CD4-positive, alpha-beta T cell treated with Interleukin-2 at 100 ng/mL for 4 hours (primary cell): ENCODE data around the gene DHRS4.
A peak's percentile ranks its signal among the peaks of the same experiment; 100 is the strongest.
"Not testable (repeated sequence)": the region's sequence is repeated elsewhere in the genome, so short reads cannot be mapped to it uniquely, and the experiment has no call there.

ENCODE experiments used
- DNase-seq: peaks from one replicate; pipeline ENCODE4 v3.0.0-alpha.2; 2020; ENCODE audit warnings: low spot score

DHRS4 gene

DNA sequence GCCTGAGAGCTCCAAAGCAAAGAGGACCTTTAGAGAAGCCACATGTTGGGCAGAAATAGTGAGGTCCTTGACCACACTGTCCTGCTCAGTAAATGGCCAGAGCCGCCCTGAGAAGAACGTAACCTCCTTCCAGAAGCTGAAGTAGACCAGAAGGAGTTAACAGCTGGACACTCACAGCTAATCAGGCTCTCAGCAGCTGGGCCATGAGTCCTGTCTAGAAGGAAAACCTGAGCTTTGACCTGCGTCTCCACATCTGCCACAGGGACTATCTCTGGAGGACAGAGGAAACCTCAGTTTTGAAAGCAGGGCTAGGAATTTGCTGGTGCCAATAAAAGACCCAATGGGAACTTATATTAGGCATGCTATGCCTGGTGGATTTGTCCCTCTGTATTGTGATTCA is 12.3 kb upstream of the DHRS4 start:
- DNase-seq = no peak

DNA sequence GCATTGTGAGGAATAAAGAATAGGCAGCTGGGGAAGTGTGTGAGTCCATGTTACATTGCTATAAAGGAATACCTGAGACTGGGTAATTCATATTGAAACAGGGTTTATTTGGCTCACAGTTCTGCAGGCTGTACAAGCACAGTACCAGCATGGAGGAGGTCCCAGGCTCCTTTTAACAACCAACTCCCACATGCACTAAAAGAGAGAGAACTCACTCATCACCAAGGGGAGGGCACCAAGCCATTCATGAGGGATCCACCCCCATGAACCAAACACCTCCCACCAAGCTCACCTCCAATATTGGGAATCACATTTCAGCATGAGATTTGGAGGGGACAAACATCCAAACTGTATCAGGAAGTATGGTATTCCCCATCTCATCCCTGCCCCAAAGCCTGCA is 11.9 kb upstream of the DHRS4 start:
- no peak for DNase-seq

- no peak for DNase-seq
These were observed 11.0 kb upstream of the DHRS4 start for GRCh38 chr14:23942587-23942986.

- DNase-seq = not testable (repeated sequence)
These were observed 4.5 kb upstream of the DHRS4 start for GRCh38 chr14:23949069-23949468.

DNA sequence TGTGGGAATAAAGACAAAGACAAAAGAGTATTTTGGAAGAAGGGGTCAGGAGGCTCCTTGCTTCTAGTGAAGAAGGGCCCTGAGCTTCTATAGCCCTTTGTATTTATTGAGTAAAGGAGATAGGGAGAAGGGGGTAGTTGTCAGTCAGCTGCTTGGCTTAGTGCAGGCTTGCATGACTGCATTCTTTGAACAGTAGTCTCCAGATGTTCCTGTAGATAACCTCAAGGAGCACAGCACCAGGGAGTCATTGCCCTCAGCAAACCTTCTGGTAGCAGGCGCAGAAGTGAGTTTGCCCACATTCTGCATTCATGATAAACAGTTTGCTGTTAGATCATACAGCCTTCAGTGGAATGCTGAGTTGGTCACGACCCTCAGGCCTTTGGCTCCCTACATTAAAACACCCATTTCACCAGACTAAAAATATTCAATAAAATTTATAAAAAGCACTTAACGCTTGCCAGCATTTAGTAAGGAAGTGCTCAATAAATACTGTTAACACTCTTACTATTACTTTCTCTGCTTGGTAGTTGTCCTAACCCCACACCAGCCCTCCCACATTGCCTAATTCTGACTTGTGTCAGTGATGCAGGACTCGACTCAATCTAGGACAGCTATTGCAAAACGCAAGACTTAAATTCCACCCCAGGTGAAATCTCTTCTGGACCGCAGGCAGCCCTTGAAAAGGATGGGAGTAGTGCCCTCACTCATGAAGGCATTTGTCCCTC is 3.0 kb upstream of the DHRS4 start:
- no peak for DNase-seq

- not testable (repeated sequence) for DNase-seq
These were observed 2.5 kb upstream of the DHRS4 start for GRCh38 chr14:23951136-23951466.

DNA sequence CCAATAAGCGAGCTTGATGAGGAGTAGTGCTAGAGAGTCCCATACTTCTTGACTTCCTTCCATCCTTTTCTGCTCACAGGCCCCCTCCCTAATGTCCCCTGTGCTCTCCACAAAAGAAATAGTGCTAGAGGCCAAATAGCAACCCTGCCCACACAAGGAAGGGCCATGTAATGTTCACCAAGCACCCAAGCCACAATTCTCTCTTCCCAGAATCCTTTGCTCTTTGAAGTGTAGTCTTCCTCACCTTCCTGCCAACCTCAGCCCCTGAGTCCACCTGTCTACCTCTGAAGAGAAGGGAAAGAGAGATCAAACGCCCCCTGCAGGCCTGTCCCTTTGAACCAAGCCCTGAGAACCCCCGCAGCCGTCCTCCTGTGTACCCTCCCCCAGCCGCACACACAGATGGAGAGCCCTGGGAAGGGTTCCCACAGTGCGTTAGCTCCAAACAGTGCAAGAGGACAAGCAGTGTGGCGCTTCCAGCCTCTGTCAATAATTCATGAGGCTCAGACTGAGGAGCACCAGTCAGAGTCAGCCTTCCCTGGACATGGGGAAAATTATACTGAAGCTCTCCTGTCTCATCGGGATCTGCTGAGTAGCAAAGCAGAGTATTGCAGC is 1.9 kb upstream of the DHRS4 start:
- DNase-seq = no peak

GRCh38 chr14:23953116-23953463 is 480 bp upstream of the DHRS4 start:
- DNase-seq = not testable (repeated sequence)

DNA sequence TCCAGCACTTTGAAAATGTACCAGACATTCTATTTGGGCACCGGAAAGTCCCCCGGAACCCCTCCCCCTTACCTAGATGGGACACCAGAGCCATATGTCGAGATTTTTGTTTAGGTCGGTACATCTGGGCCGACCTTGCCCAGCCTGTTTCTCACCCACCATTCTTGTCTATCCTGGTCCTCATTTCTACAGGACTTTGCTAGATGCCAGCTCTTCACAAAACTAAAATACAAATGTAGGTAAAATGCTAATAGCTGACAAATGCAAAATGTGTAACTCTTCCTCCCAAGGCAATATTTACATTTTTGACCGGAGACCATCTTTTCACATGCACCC is 677 bp downstream of the DHRS4 start:
- not testable (repeated sequence) for DNase-seq

- DNase-seq = not testable (repeated sequence)
These were observed 1.4 kb downstream of the DHRS4 start for GRCh38 chr14:23954965-23955364.

DNA sequence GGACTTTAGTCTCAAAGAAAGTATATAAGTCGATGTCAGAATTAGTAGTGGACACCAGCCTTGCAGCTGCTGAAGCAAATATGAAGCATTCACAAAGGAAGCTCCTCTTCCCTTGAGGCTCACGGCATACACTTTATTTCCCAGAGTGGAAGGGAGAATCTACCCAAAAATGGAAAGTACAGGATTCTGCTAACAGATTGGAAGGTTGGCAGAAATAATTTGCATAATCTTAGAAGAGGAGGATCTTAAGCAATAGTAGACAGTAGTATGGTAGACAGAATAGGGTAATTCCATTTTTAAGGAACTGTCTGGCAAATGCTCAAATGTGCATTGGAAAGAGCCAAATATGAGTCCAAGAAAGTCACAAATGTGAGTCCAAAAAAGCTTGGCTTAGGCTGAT is 2.2 kb downstream of the DHRS4 start:
- DNase-seq = not testable (repeated sequence)

DNA sequence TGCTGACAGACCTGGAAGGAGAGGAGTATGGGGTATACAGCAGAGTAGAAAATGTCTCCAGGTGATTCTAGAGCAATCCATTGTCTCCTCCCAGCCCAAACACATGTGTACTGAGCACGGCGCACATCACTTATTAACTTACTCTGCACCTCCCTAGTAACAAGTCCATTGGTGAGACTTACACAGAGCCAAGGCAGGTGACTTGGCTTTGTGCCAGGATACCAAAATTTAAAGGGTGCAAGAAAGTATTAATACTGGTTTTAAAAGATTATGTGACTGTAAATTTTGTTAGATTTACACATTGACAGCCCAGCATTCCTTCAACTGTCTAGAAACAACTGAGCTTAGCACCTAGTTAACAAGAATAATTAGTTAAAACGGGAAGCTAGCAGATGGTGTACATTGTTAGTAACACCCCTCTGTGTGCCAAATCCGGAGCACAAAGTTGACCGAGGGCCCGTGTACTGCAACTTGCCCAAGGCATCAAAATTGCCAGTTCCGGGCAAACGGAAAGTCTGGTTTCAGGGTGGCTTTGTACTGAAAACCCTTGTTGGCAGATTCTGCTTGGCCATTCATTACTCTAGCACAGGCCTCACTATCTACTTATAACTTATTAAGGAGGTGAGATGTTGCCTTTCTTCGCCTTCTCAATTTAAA is 4.5 kb downstream of the DHRS4 start:
- DNase-seq = not testable (repeated sequence)

DNA sequence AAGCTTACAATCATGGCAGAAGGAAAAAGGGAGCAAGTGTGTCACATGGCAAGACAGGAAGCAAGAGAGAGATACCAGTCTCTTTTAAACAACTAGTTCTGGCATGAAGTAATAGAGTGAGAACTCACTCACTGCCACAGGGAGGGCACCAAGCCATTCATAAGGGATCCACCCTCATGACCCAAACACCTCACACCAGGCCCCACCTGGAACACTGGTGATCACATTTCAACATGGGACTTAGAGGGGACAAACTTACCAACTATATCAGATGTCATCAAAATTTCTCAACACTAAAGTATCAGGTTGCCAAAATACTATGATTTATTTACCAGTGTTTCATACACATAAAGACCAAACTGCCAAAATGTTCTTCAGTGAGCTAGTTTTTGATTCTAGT is 7.3 kb downstream of the DHRS4 start:
- not testable (repeated sequence) for DNase-seq

DNA sequence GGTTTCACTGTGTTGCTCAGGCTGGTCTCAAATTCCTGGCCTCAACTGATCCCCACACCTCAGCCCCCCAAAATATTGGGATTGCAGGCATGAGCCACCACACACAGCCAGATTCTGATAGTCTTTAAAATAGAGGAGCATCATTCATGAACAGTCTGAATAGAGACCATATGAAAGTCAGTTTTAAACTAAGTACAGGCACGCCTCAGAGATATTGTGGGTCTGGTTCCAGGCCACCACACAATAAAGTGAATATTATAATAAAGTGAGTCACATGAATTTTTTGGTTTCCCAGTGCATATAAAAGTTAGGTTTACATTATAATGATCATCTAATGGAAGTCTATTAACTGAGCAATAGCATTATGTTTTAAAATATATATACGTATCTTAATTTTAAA is 8.1 kb downstream of the DHRS4 start:
- not testable (repeated sequence) for DNase-seq

GRCh38 chr14:23969130-23969480 is 15.5 kb downstream of the DHRS4 start:
- not testable (repeated sequence) for DNase-seq

DNA sequence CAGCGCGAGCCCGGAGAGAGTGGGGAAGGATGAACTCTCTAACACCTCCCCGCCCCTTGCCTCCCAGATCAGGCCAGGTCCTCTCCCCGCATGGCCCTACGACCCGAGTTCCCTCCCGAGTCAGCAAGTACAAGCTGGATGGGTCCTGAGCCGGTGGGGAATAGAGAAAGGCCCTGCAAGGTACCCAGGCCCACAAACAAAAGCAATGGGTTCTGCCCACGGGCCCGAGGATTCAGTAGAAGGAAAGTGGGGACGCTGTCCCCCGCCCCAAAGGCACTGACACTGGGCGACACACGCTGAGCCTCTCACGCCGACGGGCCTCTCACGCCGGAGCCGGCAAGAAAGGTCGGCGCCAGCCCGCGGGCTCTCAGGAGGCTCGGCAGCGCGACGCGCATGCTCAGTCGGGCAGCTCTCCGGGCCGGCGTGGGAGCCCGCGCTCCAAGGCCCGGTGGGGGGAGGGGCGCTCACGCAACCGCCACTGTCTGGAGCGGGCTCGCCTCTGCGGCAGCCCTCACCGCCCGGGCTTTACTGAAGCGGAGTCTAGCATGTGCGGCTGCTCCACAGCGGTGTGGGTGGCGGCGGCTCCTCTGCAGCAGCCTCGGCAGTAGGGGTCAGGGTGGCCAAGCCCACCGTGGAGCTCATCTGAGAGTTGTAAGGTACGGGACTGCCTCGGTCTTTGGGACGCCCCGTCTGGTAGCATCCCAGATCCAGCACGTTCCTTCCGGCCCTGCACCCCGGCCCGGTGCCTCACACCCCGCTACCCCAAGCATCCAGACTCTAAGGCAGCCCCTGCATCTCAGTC is 16.1 kb downstream of the DHRS4 start:
- DNase-seq = peak; percentile 38

DNA sequence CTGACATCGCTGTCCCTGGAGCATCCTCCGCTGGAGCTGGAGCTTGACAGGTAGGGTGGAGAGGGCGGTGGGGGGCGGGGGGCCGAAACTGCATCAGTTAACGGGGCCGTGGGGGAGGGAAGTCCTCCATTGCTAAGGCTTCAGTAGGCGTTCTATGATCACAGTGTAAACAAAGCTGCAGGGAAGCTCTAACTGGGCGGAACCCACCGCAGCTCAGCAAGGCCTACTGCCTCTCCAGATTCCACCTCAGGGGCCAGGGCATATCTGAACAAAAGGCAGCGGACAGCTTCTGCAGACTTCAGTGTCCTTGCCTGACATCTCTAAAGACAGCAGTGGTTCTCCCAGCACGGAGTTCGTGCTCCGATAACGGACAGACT is 16.7 kb downstream of the DHRS4 start:
- not testable (repeated sequence) for DNase-seq

DNA sequence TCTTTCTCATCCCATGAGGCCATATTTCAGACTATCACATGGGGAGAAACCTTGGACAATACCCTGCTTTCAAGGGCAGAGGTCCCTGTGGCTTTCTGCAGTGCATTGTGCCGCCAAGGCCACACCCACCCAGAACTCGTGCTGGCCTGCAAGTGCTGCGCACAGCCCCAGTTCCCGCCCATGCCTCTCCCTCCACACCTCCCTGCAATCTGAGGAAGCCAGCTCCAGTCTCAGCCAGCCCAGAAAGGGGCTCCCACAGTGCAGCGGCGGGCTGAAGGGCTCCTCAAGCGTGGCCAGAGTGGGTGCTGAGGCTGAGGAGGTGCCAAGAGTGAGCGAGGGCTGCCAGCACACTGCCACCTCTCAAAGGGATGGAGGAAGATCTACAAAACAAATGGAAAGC is 19.6 kb downstream of the DHRS4 start:
- not testable (repeated sequence) for DNase-seq

- DNase-seq = not testable (repeated sequence)
These were observed 20.5 kb downstream of the DHRS4 start for GRCh38 chr14:23974041-23974440.

GRCh38 chr14:23977208-23977607 is 23.6 kb downstream of the DHRS4 start:
- DNase-seq = peak; percentile 11

GRCh38 chr14:23981951-23982813 is 28.6 kb downstream of the DHRS4 start:
- DNase-seq = not testable (repeated sequence)
